ENCODE measurements around the gene CEP164. TPM values are rescaled to one million over a fixed set of nuclear protein-coding genes. Genes with fewer than 3 reads are reported as not detected.

CEP164 gene
- total and polyA plus RNA-seq, 9 of the 15 experiments (the other 6 are each of a cell fraction or from before 2014, with no cell fraction given): 2.1 to 16.5 (median 10.4) TPM

GRCh38 chr11:117439256-117439655, 111.6 kb downstream of the CEP164 start:
- Histone ChIP-seq H3K79me2 (ENCODE audit: control insufficient read depth, insufficient read depth, low read length) (no peaks in the 10 kb centered on the region), H3K9ac (ENCODE audit: insufficient read depth in 1 of 2, low read depth in 2 of 2, low read length in 2 of 2) (no peak overlapping the region), H3K9me1 (ENCODE audit: control insufficient read depth, insufficient read depth, low read length) (no peaks in the 10 kb centered on the region), H3K27me3 (ENCODE audit: control insufficient read depth in 2 of 2, insufficient read depth in 2 of 2, low read length in 2 of 2) (peaks cover 25 to 71% of the 10 kb centered on the region in 2 experiments; a peak in 4 of 5 replicates), H3K27ac (ENCODE audit: extremely low read depth, low read depth, low read length) (no peak overlapping the region), H2AFZ (ENCODE audit: low read depth, low read length) (no peak overlapping the region), H3K4me1 (replicated peaks in 1 of 2; ENCODE audit: control insufficient read depth in 2 of 2, insufficient read depth in 2 of 2, low read length in 2 of 2) (peaks cover 0 to 14% of the 10 kb centered on the region in 2 experiments; a peak in 2 of 5 replicates), H4K20me1 (replicated peaks; ENCODE audit: control insufficient read depth, insufficient read depth, low read length) (peaks cover 4% of the 10 kb centered on the region), H3K36me3 (ENCODE audit: control insufficient read depth, insufficient read depth, low read length) (no peaks in the 10 kb centered on the region), H3K4me3 (no peak overlapping the region), H3K4me2 (ENCODE audit: insufficient read depth, low read length) (no peak overlapping the region), H3K9me3 (replicated peaks; ENCODE audit: control insufficient read depth, insufficient read depth, low read depth, low read length) (no peaks in the 10 kb centered on the region; the same call in 1 of the 2 replicates)
- ChIA-PET CTCF (ENCODE audit: low intra/inter-chr PET ratio) (no interaction called here), POLR2A (no interaction called here)
- in situ Hi-C loops (cut with MboI) (no loop called here), intact Hi-C loops (cut with micrococcal nuclease) (no loop called here)
- TF ChIP-seq NR2C2 (CRISPR knock-in tag; IDR thresholded peaks at IDR 0.05) (no peak), NR2C2 (tag; IDR thresholded peaks at IDR 0.05) (no peak), ZNF764 (CRISPR knock-in tag; IDR thresholded peaks at IDR 0.05; ENCODE audit: low read depth) (no peak), RBM17 (IDR thresholded peaks at IDR 0.05; ENCODE audit: borderline replicate concordance, low read depth, low read length) (no peak)
- ATAC-seq (no peak), DNase-seq (ENCODE audit: extremely low read depth in 1 of 4, low spot score in 3 of 4) (no peak), FAIRE-seq (no peak)
- no TSS peak for BruUV-seq (replicated peaks)
- 2% methylated on average over 9 of the region's 13 CpGs for WGBS (ENCODE audit: insufficient coverage, low coverage, missing lambda C conversion rate)

- no peak overlapping the region for H3K27ac ChIP-seq (ENCODE audit: extremely low read depth, low read depth, low read length)
- no peaks in the 10 kb centered on the region for H3K36me3 ChIP-seq (ENCODE audit: control insufficient read depth, insufficient read depth, low read length)
- intact Hi-C loops (cut with micrococcal nuclease): loop anchor here (5.0 kb wide), 1 partner anchor 367 kb away; no protein-coding TSS in a partner anchor
- WGBS (ENCODE audit: insufficient coverage, low coverage, missing lambda C conversion rate): 1% methylated on average over 8 of the region's 8 CpGs
- H3K9me3 ChIP-seq (replicated peaks; ENCODE audit: control insufficient read depth, insufficient read depth, low read depth, low read length): no peaks in the 10 kb centered on the region; the same call in 1 of the 2 replicates
- no peak overlapping the region for H2AFZ ChIP-seq (ENCODE audit: low read depth, low read length)
- no peak overlapping the region for H3K4me2 ChIP-seq (ENCODE audit: insufficient read depth, low read length)
- ATAC-seq: no peak
- BruUV-seq (replicated peaks): no TSS peak
- H3K9ac ChIP-seq (ENCODE audit: insufficient read depth in 1 of 2, low read depth in 2 of 2, low read length in 2 of 2): no peak overlapping the region
- no peaks in the 10 kb centered on the region for H3K9me1 ChIP-seq (ENCODE audit: control insufficient read depth, insufficient read depth, low read length)
- peaks cover 25 to 81% of the 10 kb centered on the region in 2 experiments; a peak in 4 of 5 replicates for H3K27me3 ChIP-seq (ENCODE audit: control insufficient read depth in 2 of 2, insufficient read depth in 2 of 2, low read length in 2 of 2)
- in situ Hi-C loops (cut with MboI): loop anchor here (10.0 kb wide), 1 partner anchor 365 kb away; no protein-coding TSS in a partner anchor
- no peak for DNase-seq (ENCODE audit: extremely low read depth in 1 of 4, low spot score in 3 of 4)
- peaks cover 4% of the 10 kb centered on the region for H4K20me1 ChIP-seq (replicated peaks; ENCODE audit: control insufficient read depth, insufficient read depth, low read length)
- no peak for FAIRE-seq
- H3K4me1 ChIP-seq (replicated peaks in 1 of 2; ENCODE audit: control insufficient read depth in 2 of 2, insufficient read depth in 2 of 2, low read length in 2 of 2): peaks cover 0 to 14% of the 10 kb centered on the region in 2 experiments; a peak in 2 of 5 replicates
- CTCF ChIA-PET (ENCODE audit: low intra/inter-chr PET ratio): no interaction called here
- H3K4me3 ChIP-seq: no peak overlapping the region
- POLR2A ChIA-PET: no interaction called here
- no peaks in the 10 kb centered on the region for H3K79me2 ChIP-seq (ENCODE audit: control insufficient read depth, insufficient read depth, low read length)
- TF ChIP-seq CXXC5 (CRISPR knock-in tag; IDR thresholded peaks at IDR 0.05): no peak
- no peak for TF ChIP-seq THAP12 (CRISPR knock-in tag; IDR thresholded peaks at IDR 0.05)
- no peak for TF ChIP-seq KLF13 (tag; IDR thresholded peaks at IDR 0.05; ENCODE audit: borderline replicate concordance, low read depth)
- no peak for TF ChIP-seq USF1 (CRISPR knock-in tag; IDR thresholded peaks at IDR 0.05)
- TF ChIP-seq MLLT1 (IDR thresholded peaks at IDR 0.05): no peak
- no peak for TF ChIP-seq NFYB (IDR thresholded peaks at IDR 0.05; ENCODE audit: extremely low read depth, insufficient read length)
Measured at GRCh38 chr11:117440258-117440657, 112.6 kb downstream of the CEP164 start.
